Measurements from ENCODE around the gene CEP250.
"Not testable (repeated sequence)": the region's sequence is repeated elsewhere in the genome, so short reads cannot be mapped to it uniquely, and the experiment has no call there.

CEP250 gene

GRCh38 chr20:35499271-35499670, 43.9 kb downstream of the CEP250 start:
- DNase-seq, result no peak

- DNase-seq, result no peak
Measured at GRCh38 chr20:35502352-35502751, 47.0 kb downstream of the CEP250 start.

- no peak for DNase-seq
Measured at GRCh38 chr20:35503281-35503680, 47.9 kb downstream of the CEP250 start.

- DNase-seq, result no peak
Measured at GRCh38 chr20:35503841-35504561, 48.6 kb downstream of the CEP250 start.

GRCh38 chr20:35504751-35505150, 49.4 kb downstream of the CEP250 start:
- no peak for DNase-seq

GRCh38 chr20:35506179-35506578, 50.8 kb downstream of the CEP250 start:
- DNase-seq, result no peak

GRCh38 chr20:35506872-35507638, 51.7 kb downstream of the CEP250 start:
- no peak for DNase-seq

GRCh38 chr20:35508493-35509218, 53.3 kb downstream of the CEP250 start:
- DNase-seq, result no peak

GRCh38 chr20:35510951-35511735, 55.7 kb downstream of the CEP250 start:
- DNase-seq, result no peak

GRCh38 chr20:35511814-35512420, 56.5 kb downstream of the CEP250 start:
- peak; percentile 6 for DNase-seq

GRCh38 chr20:35514371-35514932, 59.1 kb downstream of the CEP250 start:
- no peak for DNase-seq

- no peak for DNase-seq
Measured at GRCh38 chr20:35515341-35515740, 59.9 kb downstream of the CEP250 start.

- no peak for DNase-seq
Measured at GRCh38 chr20:35515949-35516645, 60.7 kb downstream of the CEP250 start.

GRCh38 chr20:35517125-35517524, 61.7 kb downstream of the CEP250 start:
- no peak for DNase-seq

GRCh38 chr20:35517767-35518166, 62.4 kb downstream of the CEP250 start:
- not testable (repeated sequence) for DNase-seq

- DNase-seq, result no peak
Measured at GRCh38 chr20:35518955-35519354, 63.6 kb downstream of the CEP250 start.

- DNase-seq, result peak; percentile 13
Measured at GRCh38 chr20:35523298-35523888, 68.0 kb downstream of the CEP250 start.

- DNase-seq, result no peak
Measured at GRCh38 chr20:35525639-35526038, 70.2 kb downstream of the CEP250 start.

- no peak for DNase-seq
Measured at GRCh38 chr20:35527122-35527769, 71.8 kb downstream of the CEP250 start.

GRCh38 chr20:35529552-35529951, 74.2 kb downstream of the CEP250 start, which contains the start of gene C20orf173:
C20orf173 (minus strand) TSS chr20:35529652; CDS start chr20:35529373, 279 bp downstream.
- DNase-seq, result no peak

All from CD4-positive, alpha-beta T cell treated with Interleukin-21 for 1 hour (primary cell).